Raji (cell line): ENCODE data around the gene CLIC3.

ENCODE experiments used
- POLR2A ChIP-seq: IDR thresholded peaks from 2 replicates; pipeline ENCODE4 v1.6.1; 2011; ENCODE audit warnings: low read depth, low read length, control low read depth; ENCODE audit not compliant: insufficient read depth

Gene CLIC3

DNA sequence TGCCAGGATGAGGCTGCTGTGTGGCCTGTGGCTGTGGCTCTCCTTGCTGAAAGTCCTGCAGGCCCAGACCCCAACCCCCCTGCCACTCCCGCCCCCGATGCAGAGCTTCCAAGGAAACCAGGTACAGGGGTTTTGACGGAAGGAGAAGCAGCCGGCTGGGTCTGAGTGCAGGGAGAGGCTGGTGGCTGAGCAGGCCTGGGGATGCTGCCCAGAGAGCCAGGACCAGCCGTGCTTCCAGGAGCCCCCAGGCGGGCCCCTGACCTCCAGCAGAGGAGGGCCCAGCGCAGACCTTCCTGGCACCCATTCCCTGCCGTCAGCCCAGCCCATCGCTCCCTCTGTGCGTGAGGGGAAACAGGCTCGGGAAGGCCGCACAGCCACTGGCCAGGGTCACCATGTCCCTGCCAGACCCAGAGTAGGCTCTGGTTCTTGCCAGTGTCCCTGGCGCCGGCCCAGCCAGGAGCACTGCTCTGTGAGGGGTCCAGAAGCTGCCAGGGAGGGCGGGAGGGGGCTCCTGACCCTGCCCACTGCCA lies 44.0 kb downstream of the CLIC3 start:
- TF ChIP-seq POLR2A: no peak

DNA sequence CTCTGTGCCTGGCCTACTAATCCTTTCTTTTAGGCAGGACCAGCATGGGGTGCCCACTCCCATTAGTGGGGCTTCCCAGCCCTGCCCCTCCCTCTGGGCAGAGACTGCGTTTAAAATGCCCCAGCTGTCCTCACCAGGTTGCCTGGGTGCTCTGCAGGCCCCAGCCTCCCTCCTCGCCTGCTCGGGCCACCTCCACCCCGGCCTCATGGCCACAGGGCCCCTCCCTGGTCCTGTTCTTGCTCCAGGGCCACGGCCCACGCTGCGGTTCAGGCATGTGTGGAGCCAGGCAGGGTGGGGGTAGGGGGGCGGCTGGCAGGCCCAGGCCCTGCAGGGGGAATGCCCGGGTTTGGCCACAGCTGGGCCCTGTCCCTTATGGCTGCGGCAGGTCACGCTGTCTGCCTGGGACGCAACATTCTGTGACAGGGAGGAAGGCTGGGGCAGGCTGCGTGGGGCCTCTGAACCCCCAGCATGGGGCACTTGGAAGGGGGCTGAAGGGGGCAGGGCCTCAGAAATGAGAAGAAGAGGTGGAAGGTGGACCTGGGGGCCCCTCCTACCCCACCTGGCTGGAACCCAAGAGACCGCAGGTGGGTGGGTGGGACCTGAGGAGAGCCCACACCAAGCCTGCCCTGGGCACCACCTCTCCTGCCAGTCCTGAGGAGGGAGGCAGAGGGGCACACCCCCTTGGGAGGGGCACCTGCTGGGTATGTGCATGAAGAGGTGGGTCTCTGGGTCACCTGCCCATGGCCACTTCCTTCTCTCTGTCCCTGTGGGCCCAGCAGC lies 44.6 kb downstream of the CLIC3 start, which contains the start of gene LCN12:
LCN12 (plus strand) TSS at position 733 of the 780 bp plus-strand sequence. CDS start 55 bp downstream, outside the sequence.
- TF ChIP-seq POLR2A: no peak

DNA sequence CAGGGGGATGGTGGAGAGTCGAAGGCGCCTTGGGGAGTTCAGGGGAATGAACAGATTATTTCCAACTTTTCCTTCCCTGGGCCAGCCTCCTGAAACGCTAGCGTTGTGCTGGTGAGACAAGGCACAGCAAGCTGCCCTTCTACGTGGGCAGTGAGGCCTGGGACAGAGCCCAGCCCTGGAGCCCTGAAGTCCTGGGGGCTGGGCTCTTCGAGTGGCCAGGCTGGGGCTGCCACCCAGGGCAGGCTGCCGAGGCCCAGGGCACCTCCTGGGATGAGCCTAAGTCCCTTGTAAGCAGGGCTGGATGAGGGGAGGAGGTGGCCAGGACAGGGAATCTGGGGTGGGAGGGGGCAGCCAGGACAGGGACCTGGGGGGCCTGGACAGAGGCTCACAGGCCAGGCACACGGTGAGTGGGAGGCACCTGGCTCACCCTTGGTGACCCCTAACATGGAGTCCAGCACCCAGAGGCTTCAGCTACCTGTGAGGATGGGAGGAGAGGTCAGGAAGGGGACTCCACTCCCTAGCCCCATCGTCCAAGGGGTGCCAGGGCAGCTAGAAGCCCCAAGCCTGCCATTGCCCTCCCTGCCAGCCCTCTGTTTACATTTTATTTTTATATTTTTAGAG lies 45.6 kb downstream of the CLIC3 start:
- no peak; the same call in 1 of the 2 replicates for TF ChIP-seq POLR2A

DNA sequence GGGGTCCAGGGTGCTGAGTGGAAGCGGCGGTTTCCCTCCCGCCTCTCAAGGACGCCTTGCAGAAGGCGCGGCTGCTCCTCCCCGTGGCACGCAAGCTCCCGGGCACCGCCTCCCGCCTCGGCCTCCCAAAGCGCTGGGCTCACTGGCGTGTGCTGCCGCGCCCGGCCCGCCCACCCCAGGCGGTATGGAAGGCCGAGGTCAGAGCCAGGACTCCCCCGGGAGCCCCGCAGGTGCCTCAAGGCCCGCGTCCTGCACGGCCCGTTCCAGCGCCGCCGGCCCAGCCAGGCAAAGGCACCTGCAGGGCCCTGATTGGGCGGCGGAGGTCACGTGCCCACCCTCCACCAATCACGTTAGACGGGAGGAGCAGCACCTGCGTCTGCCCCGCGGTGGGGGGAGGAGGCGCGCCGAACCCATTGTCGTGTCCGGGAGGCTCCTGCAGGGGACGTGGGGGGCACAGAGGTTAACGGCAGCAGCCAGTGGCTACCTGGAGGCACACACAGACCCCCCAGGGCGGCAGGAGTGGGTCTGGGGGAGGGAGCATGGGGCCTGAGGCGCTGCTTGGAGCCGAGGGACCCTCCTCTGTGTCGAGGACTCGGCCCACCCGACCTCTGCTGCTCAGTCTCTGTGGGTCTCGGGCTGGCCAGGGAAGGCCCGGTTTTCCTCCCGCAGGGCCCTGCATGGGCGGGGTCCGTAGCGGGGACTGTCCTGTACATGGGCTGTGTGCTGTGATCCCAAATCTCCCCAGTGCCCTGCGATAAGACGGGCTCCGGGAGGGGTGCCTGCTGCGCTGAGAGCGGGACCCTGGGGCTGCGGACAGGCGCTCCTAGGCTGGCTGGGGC lies 46.3 kb downstream of the CLIC3 start:
- peak; percentile 86 for TF ChIP-seq POLR2A

DNA sequence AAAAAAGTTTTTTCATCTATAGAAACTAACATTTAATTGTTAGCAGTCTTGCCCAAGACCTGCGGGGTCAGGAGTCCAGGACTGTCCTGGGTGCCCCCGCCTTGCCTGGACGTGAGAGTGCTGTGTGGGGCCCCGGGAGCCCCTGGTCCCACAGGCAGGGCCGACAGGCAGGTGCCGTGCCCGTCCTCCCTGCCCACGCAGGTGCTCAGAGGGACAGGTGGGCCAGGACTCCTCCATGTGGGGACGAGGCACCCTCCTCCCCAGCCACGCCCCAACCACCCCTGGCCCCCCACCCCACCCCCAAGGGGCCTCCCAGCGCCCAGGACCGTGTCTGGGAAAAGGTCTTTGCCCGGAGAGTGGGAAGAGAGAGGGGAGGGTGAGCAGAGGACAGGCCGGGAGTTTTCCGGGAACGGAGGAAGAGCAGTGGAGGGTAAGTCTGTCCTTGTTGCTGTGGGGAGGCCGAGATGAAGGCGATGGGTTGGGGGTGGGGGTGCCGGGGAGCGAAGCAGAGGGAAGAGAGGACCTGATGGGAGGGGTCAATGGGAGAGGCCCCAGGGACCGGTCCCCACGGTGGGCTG lies 47.0 kb downstream of the CLIC3 start:
- no peak for TF ChIP-seq POLR2A

DNA sequence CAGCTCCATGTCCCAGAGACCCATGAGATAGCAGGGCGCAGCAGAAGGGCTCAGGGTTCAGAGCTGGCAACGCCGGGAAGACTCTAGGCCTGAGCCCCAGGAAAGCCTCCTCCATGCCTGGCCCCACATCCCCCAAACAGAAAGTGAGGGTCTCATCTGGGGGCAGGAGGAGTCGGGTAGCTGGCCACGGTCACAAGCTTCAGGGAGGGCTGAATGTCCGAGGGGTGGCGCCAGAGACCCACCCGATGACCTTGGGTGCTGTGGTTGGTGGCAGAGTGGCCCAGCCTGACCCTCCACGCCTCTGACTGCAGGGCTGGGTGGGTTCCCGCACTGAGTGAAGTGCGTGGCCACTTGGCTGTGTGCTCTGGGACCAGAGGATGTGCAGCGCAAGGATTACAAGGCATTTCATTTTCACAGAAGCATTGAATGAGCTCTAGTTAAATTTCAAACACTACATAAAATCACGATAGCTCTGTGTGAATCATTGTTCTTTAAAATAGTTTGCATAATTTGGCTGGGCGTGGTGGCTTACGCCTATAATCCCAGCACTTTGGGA lies 48.3 kb downstream of the CLIC3 start:
- 0 out of 2 replicates have a peak, but pooled peaks have one; percentile 27 for TF ChIP-seq POLR2A

DNA sequence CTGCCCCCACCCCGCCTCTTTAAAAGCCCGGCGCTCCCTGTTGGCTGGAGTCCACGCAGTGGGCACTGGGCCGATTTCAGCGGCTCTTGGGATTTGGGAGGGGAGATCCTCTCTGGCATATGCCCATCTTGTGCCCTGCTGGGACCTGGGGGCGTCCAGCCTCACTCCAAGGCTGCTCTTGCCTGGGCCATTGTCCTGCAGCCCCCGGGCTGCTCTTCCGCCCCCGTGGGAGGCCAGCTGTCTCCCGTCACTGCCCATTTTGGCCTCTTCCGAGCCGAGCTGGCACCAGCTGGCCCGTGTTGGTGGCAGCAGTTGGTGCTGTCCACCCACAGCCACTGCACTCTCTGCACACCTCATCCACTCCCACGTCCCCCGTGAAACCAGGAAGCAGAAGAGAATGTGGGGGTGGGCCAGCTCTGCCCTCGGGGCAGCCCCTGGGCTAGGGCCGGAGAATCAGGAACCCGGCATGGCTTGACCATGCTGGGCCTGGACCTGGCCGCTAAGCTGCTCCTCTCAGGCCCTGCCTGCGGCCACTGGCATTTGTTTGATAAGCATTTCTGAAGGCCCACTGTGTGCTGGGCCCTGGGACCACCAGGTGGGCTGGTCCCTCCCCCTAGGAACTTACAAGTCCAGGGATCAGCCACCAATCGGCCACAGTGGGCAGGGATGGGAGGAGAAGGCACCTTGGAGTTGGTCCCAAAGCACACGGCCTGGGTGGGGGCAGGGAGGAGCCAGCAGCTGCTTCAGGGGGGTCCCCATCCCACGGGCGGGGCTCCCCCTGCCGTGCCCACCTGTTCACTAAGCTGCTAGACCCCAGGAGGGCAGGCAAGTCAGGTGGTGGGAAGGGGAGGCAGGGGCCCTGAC lies 49.1 kb downstream of the CLIC3 start:
- 0 out of 2 replicates have a peak, but pooled peaks have one; percentile 5 for TF ChIP-seq POLR2A

DNA sequence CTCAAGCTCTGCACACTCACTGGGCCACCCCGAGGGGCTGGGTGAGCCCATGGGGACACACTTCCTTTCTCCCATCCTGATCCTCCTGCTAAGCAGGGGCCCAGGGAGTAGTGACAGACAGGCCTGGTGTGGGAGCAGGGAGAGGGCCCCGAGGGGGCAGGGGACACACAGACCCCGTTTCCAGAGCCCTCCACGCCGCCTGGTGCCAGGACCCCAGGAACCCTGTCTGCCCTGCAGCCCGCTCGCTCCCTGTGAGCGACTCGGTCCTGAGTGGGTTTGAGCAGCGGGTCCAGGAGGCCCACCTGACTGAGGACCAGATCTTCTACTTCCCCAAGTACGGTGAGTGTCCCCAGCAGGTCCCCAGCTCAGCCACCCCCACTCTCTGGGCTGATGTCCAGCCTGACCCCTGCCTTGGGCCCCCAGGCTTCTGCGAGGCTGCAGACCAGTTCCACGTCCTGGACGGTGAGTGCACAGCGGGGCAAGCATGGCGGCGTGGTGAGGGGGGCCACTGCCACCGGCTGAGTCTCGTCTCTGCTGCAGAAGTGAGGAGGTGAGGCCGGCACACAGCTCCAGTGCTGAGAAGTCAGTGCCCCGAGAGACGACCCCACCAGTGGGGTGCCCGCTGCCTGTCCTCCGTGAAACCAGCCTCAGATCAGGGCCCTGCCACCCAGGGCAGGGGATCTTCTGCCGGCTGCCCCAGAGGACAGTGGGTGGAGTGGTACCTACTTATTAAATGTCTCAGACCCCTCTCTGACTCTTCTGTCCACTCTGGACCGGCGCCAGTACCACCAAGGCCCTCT lies 49.9 kb downstream of the CLIC3 start:
- no peak for TF ChIP-seq POLR2A

DNA sequence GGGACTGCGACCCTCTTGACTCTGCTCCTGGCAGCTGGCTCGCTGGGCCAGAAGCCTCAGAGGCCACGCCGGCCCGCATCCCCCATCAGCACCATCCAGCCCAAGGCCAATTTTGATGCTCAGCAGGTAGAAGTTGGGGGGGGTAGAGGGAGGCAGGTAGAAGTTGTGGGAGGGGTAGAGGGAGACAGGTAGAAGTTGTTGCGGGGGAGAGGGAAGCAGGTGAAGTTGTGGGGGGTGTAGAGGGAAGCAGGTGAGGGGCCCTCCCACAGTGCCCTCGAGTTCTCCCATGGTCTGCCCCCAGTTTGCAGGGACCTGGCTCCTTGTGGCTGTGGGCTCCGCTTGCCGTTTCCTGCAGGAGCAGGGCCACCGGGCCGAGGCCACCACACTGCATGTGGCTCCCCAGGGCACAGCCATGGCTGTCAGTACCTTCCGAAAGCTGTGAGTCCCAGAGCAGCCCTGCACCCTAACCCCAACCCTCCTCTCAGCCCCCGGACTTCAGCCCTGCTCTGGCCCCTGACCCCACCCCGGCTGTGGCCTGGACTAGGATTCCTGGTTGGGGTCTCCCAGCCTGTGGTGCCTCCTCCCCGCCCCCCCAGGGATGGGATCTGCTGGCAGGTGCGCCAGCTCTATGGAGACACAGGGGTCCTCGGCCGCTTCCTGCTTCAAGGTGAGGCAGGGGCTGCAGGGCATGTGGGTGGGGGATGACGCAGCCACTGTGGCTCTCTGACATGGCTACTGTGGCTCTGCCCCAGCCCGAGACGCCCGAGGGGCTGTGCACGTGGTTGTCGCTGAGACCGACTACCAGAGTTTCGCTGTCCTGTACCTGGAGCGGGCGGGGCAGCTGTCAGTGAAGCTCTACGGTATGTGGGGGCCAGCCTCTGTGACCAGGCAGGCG lies 50.8 kb downstream of the CLIC3 start:
- TF ChIP-seq POLR2A: no peak
